Hindlimb muscle (tissue), 1 donor: ENCODE measurements around the gene RPL35A. TPM values are rescaled to one million over a fixed set of nuclear protein-coding genes. Genes with fewer than 3 reads are reported as not detected.
"Not testable (repeated sequence)": the region's sequence is repeated elsewhere in the genome, so short reads cannot be mapped to it uniquely, and the experiment has no call there.

Experiments used
- DNase-seq: peaks from one replicate; pipeline ENCODE4 v3.0.0-alpha.2; 2013
- polyA plus RNA-seq: library from polyadenylated mRNA; unstranded; fragments of 120-200 nt; gene quantifications from one replicate; pipeline ENCODE4 v1.2.1, GENCODE V29; 2013; ENCODE audit not compliant: insufficient read length

RPL35A gene
- 1,737 TPM for polyA plus RNA-seq

GRCh38 chr3:197949778-197950676 is at the start of gene RPL35A:
Gene RPL35A (plus strand): TSS chr3:197950190. CDS start chr3:197950968, 778 bp downstream.
- peak; percentile 93 for DNase-seq

- DNase-seq: no peak
Observed at GRCh38 chr3:197901626-197902025, 48.4 kb upstream of the RPL35A start.

- DNase-seq: peak; percentile 90
Observed at GRCh38 chr3:197906023-197906849, 43.8 kb upstream of the RPL35A start.

- no peak for DNase-seq
Observed at GRCh38 chr3:197906850-197907187, 43.2 kb upstream of the RPL35A start.

GRCh38 chr3:197907196-197907595 is 42.8 kb upstream of the RPL35A start:
- DNase-seq: no peak

- DNase-seq: not testable (repeated sequence)
Observed at GRCh38 chr3:197908550-197908949, 41.4 kb upstream of the RPL35A start.

- no peak for DNase-seq
Observed at GRCh38 chr3:197908957-197909701, 40.9 kb upstream of the RPL35A start.

GRCh38 chr3:197912741-197913476 is 37.1 kb upstream of the RPL35A start:
- DNase-seq: no peak

GRCh38 chr3:197913641-197914380 is 36.2 kb upstream of the RPL35A start:
- DNase-seq: no peak

- DNase-seq: not testable (repeated sequence)
Observed at GRCh38 chr3:197921429-197922275, 28.3 kb upstream of the RPL35A start.

- DNase-seq: no peak
Observed at GRCh38 chr3:197926418-197926817, 23.6 kb upstream of the RPL35A start.

- DNase-seq: not testable (repeated sequence)
Observed at GRCh38 chr3:197927578-197927977, 22.4 kb upstream of the RPL35A start.

GRCh38 chr3:197936819-197937384 is 13.1 kb upstream of the RPL35A start:
- no peak for DNase-seq

- DNase-seq: no peak
Observed at GRCh38 chr3:197940745-197941384, 9.1 kb upstream of the RPL35A start.

GRCh38 chr3:197942956-197943556 is 6.9 kb upstream of the RPL35A start:
- DNase-seq: no peak

GRCh38 chr3:197949191-197949777 is 706 bp upstream of the RPL35A start:
- no peak for DNase-seq

- DNase-seq: no peak
Observed at GRCh38 chr3:197950677-197951061, 679 bp downstream of the RPL35A start.

GRCh38 chr3:197951392-197951990 is 1.5 kb downstream of the RPL35A start:
- DNase-seq: no peak
